ENCODE data around the gene VKORC1. TPM values are rescaled to one million over a fixed set of nuclear protein-coding genes. Genes with fewer than 3 reads are reported as not detected.
"Not testable (repeated sequence)": the region's sequence is repeated elsewhere in the genome, so short reads cannot be mapped to it uniquely, and the experiment has no call there.

The VKORC1 gene
- total RNA-seq: 67.6 and 109 TPM in 2 replicates

DNA sequence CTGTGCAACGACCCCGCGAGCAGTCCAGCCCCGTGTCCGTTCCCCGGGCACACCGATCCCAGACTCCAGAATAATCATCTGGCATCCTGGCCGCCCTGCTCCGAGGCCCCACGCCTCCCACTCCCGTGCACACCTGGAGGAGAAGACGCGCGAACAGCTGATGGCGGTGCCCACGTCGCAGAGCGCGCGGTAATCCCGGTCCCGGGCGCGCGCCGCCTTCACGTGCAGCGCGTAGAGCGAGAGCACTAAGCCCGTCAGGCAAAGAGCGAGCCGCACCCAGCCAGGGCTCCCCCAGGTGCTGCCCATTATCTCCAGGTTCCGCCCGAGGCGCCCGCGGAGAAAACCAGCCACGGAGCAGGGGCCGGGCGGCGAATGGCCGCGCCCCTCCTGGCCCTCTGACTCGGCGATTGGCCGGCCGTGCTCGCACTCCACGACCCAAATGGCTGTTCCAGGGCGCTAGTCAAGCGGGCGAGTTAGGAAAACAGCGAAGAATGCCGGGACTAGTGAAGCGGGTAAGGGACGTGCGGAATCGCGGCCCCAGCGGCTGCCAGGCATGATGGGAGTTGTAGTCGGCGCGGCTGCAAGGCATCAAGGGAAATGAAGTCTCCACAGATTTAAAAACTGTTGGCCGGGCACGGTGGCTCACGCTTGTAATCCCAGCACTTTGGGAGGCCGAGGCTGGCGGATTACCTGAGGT, at the start of gene VKORC1:
Gene VKORC1 (minus strand): TSS at position 374 of the 697 bp plus-strand sequence. CDS start 68 bp downstream, at position 306.
- DNase-seq: peak; percentile 98

DNA sequence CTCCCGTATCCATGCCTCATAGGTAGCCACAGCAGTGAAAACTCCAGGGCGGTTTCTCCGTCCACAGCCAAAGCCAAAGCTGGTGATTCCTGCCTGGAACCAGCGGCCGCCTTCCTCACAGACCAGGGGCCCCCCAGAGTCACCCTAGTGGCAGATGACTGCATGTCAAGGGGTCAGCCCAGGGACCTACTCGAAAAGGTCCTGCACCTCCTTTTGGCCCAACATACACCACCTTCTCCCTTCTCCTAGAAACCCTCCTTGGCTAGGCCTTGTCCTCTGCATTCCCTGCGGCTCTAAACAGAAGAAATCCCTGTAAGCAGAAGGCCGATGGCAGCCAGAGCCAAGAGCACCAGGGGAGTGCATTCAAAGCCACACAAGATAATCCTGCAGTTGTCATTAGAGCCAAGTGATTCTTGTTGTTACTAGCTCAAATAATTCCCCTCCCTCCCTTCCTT, 49.1 kb upstream of the VKORC1 start:
- no peak for DNase-seq

DNA sequence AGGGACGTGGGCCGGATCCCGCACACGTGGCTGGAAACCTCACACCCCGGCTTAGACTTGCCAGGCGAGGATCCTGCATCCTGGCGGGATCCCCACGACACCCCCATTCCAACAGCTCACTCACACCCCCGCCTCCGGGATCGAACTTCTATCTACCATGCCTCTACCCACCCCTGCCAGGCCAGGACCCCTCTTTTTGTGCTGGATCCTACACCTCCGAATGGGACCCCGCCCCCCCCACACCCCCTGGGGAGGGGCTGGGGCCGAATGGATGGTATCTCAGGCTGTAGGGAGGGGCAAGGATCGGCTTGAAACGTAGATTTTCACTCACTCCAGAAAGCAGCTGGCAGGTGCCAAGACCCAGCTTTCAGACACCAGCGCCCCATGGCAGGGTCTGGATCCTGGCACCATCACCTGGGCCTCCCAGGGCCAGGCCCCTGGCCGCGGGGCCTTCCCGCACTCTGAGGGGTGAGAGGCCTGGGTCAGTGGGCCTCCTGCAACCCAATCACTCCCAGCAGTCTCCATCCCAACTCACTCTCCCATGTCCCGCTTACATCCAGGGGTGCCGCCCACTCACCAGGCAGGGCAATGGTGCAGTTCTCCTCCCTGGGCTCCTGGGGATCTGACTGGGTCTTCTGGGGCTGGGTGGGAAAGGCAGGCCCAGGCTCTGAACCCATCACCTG, 48.6 kb upstream of the VKORC1 start:
- DNase-seq: no peak

GRCh38 chr16:31142109-31143010, 47.8 kb upstream of the VKORC1 start:
- peak; percentile 99 for DNase-seq

DNA sequence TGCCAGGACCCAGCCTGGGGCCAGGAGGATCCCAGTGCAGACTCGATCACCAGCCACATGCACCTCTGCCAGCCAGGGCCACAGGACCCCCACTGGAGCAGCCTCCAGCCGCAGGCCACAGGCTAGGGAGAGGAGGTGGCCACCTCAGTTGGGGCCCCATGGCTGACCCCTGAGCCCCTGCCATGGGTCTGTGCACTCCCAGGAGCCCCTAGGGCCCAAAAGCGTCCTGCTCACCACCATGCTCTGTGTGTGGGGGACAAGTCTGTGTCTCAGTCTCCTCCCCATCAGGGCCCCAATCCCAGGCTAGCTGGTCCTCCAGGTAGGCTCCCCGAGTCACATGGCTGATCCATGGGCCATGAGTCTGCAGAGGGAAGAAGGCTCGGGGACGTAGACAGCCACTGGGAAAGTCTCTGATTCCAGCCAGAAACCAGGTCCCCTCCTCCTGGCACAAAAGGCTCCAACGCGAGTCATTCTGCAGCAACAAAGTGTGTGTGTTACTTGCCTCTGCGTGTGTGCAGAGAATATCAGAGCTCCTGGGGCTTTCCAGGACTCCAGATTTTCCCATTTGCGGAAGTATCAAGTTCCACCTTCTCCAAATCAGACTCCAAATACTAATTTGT, 47.0 kb upstream of the VKORC1 start:
- no peak for DNase-seq

GRCh38 chr16:31141071-31141469, 46.5 kb upstream of the VKORC1 start:
- not testable (repeated sequence) for DNase-seq

- peak; percentile 83 for DNase-seq
Observed at GRCh38 chr16:31138621-31139578, 44.3 kb upstream of the VKORC1 start.

GRCh38 chr16:31136822-31137499, 42.4 kb upstream of the VKORC1 start:
- DNase-seq: not testable (repeated sequence)

- no peak for DNase-seq
Observed at GRCh38 chr16:31136287-31136662, 41.7 kb upstream of the VKORC1 start.

GRCh38 chr16:31135535-31136286, 41.1 kb upstream of the VKORC1 start, which contains the start of gene PRSS8:
TSS of gene PRSS8 (minus strand) at chr16:31135727. CDS start at chr16:31135498, 229 bp downstream.
- no peak for DNase-seq

GRCh38 chr16:31134625-31135534, 40.3 kb upstream of the VKORC1 start:
- no peak for DNase-seq

DNA sequence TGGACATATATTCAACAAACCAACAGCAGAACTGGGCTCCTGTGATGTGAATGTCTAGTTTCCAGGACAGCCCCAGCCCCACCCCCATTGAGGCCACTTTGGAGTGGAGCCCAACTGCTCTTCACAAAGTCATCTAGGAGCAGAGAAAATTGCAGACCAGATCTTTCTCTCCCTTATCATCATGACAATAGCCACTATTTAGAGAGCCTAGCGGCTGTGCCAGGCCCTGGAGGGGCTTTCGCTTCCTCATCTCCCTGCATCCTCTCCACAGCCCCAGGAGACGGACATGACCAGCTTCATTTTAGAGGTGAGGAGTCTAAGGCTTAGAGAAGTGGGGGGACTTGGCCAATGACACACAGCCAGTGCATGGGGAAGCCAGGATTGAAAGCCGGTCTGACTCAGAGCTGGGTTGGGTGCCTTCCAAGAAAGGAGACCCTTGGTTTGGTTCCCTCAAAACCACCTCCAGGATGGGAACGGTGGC, 39.5 kb upstream of the VKORC1 start:
- no peak for DNase-seq

DNA sequence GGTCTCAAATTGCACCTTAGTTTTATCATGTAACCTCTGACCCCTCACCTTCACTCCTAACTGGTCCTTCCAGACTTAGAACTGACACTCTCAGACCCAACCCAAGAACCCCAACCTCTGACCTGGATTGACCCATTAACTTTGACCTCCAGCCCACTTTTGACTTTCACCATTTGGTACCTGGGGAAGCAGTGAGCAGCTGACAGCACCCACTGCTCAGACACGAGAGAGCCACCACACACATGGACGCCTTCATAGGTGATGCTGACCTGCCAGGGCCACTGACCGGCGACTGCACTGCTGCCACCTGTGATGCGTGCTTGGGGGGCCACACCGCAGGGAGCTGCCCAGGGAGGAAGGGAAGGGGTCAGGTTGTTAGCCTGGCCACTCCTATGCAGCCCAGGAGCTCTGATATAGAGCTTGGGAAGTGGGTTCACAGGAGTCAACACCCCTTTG, 38.5 kb upstream of the VKORC1 start:
- DNase-seq: no peak

GRCh38 chr16:31132303-31132979, 37.8 kb upstream of the VKORC1 start:
- DNase-seq: no peak

DNA sequence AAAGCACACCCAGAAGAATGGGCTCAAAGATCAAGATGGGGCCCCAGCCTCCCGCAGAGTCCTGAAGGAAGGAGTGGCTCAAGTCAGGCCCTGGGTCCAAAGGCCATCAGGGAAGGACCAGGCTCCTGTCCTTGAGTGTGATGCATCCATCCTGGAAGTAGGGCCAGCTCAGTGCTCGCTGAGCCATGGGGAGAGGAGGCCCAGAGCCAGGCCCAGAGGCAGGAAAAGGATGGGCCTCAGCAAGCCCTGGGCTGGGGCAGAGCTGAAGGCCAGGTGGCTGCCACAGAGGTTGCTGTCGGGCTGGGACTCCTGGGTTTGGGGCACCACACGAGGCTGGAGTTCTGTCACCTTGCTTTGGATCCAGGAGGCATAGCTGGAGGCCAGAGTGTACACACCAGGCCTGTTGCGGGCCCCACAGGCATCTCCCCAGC, 37.3 kb upstream of the VKORC1 start:
- no peak for DNase-seq

- no peak for DNase-seq
Observed at GRCh38 chr16:31131416-31131815, 36.8 kb upstream of the VKORC1 start.

GRCh38 chr16:31130899-31131298, 36.3 kb upstream of the VKORC1 start:
- DNase-seq: no peak

DNA sequence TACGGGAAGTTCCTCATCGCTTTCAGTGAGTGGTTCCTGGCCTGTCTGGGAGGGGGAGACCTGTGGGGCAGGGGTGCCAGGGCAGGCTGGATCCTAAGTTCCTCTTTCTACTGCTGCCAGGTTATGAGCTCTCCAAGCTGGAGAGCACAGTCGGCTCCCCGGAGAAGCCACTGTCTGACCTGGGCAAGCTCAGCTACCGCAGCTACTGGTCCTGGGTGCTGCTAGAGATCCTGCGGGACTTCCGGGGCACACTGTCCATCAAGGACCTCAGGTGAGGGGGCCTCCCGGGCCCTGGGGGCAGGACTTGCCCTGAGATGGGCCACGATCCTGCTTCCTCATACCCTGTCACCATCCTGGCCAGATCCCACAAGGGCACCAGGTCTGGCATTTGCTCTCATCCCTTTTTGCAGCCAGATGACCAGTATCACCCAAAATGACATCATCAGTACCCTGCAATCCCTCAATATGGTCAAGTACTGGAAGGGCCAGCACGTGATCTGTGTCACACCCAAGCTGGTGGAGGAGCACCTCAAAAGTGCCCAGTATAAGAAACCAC, 35.8 kb upstream of the VKORC1 start:
- no peak for DNase-seq

All from dermis blood vessel endothelial cell (primary cell).